ENCODE data around the gene PEX5L.

GRCh38 chr3:179981646-179982045, 55.1 kb downstream of the PEX5L start:
- no peak for TF ChIP-seq CTCF (IDR thresholded peaks at IDR 0.05; ENCODE audit: insufficient read depth, low read length, poor library complexity, severe bottlenecking)
- TF ChIP-seq EZH2phosphoT487 (conservative IDR thresholded peaks at IDR 0.05; ENCODE audit: low read length) = no peak
